Measurements from ENCODE around the gene ASXL2. TPM values are rescaled to one million over a fixed set of nuclear protein-coding genes. Genes with fewer than 3 reads are reported as not detected.

The ASXL2 gene
- total RNA-seq, 1 donor from 2014 or later = 38.4 TPM

DNA sequence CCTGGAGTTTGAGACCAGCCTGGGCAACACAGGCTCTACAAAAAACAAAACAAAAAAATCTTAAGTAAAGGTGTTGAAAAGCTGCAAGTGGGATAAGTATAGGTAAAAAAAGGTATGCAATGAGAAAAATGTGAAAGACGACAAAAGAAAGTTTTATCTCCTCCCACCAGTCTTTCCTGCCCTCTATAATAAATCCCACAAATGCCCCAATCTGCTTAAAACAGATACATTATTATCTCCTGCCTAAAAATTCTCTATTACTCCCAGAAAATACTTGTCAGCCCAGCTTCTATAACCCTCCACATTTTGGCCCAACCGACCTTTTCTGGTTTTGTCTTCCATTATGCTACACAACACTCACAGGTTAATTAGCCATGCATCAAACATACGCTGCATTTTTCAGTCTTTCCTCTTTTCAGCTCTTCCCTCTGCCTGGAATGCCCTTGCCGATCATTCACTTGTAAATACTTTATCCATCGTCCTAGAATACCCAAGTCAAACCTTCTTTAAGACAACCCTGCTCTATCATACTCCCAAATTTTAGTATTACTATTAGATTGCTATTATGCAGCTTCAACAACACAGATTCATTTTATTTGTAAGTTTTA lies 10.8 kb downstream of the ASXL2 start:
- Mint-ChIP-seq H3K27me3 (no peaks in the 10 kb centered on the region), H3K27ac (no peak overlapping the region), H3K4me1 (peaks cover 10% of the 10 kb centered on the region), H3K4me3 (no peak overlapping the region), H3K36me3 (ENCODE audit: low read depth) (peaks cover 33% of the 10 kb centered on the region), H3K9me3 (no peaks in the 10 kb centered on the region)
- ChIA-PET POLR2A (interaction anchor here (0.6 to 1.0 kb wide), 2 partner anchors 15 to 27 kb away, joined by 3 to 9 read pairs; no protein-coding TSS in a partner anchor), CTCF (no interaction called here)
- TF ChIP-seq, protein P1, sequence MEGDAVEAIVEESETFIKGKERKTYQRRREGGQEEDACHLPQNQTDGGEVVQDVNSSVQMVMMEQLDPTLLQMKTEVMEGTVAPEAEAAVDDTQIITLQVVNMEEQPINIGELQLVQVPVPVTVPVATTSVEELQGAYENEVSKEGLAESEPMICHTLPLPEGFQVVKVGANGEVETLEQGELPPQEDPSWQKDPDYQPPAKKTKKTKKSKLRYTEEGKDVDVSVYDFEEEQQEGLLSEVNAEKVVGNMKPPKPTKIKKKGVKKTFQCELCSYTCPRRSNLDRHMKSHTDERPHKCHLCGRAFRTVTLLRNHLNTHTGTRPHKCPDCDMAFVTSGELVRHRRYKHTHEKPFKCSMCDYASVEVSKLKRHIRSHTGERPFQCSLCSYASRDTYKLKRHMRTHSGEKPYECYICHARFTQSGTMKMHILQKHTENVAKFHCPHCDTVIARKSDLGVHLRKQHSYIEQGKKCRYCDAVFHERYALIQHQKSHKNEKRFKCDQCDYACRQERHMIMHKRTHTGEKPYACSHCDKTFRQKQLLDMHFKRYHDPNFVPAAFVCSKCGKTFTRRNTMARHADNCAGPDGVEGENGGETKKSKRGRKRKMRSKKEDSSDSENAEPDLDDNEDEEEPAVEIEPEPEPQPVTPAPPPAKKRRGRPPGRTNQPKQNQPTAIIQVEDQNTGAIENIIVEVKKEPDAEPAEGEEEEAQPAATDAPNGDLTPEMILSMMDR (IDR thresholded peaks at IDR 0.05) = no peak
- ATAC-seq (ENCODE audit: low read depth) (no peak), DNase-seq (no peak)
- intact Hi-C loops (cut with micrococcal nuclease) = no loop called here

DNA sequence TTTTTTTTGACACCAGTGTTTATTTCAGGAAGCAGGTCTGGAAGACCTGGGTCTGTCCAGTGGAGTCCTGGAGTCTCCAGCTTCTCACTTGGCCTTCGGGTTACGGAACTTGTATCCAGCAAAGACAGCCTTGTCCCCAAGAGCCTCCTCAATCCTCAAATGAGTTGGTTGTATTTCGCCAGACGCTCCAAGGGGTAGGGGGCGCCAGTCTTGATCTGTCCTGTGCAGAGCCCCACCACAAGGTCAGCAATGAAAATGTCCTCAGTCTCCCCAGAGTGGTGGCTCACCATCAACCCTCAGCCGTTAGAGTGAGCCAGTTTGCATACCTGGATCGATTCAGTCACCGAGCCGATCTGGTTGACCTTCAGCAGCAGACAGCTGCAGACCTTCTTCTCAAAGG lies 21.9 kb downstream of the ASXL2 start:
- H3K9me3 Mint-ChIP-seq = no peaks in the 10 kb centered on the region
- CTCF ChIA-PET = interaction anchor here (0.6 kb wide), 1 partner anchor 81 kb away, joined by 3 read pairs; no protein-coding TSS in a partner anchor
- no peak for DNase-seq
- no peak overlapping the region for H3K27ac Mint-ChIP-seq
- H3K4me3 Mint-ChIP-seq = no peak overlapping the region
- no peak for ATAC-seq (ENCODE audit: low read depth)
- TF ChIP-seq, protein P1 (IDR thresholded peaks at IDR 0.05) = no peak
- H3K36me3 Mint-ChIP-seq (ENCODE audit: low read depth) = peaks cover 10% of the 10 kb centered on the region
- H3K27me3 Mint-ChIP-seq = no peaks in the 10 kb centered on the region
- POLR2A ChIA-PET = no interaction called here
- intact Hi-C loops (cut with micrococcal nuclease) = no loop called here
- H3K4me1 Mint-ChIP-seq = peaks cover 49% of the 10 kb centered on the region

DNA sequence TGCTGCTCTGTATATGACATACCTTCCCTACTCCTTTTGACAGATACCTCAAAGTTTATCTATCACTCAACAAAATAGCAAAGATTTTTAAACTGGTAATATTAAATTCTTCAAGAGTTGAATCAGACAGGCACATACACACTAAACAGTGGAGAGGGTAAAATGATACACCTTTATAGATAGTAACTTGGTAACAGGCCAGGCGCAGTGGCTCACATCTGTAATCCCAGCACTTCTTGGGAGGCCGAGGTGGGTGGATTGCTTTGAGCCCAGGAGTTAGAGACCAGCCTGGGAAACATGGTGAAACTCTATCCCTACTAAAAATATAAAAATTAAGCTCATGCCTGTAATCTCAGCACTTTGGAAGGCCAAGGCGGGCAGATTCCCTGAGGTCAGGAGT lies 23.2 kb downstream of the ASXL2 start:
- Mint-ChIP-seq H3K36me3 (ENCODE audit: low read depth) (peaks cover 10% of the 10 kb centered on the region), H3K27ac (no peak overlapping the region), H3K9me3 (no peaks in the 10 kb centered on the region), H3K27me3 (no peaks in the 10 kb centered on the region), H3K4me1 (peaks cover 42% of the 10 kb centered on the region), H3K4me3 (no peak overlapping the region)
- intact Hi-C loops (cut with micrococcal nuclease) = no loop called here
- CTCF ChIA-PET = interaction anchor here (1.2 kb wide), 1 partner anchor 8 kb away, joined by 3 read pairs; no protein-coding TSS in a partner anchor
- TF ChIP-seq, protein P1 (IDR thresholded peaks at IDR 0.05) = no peak
- ATAC-seq (ENCODE audit: low read depth) (no peak), DNase-seq (no peak)
- POLR2A ChIA-PET = no interaction called here

DNA sequence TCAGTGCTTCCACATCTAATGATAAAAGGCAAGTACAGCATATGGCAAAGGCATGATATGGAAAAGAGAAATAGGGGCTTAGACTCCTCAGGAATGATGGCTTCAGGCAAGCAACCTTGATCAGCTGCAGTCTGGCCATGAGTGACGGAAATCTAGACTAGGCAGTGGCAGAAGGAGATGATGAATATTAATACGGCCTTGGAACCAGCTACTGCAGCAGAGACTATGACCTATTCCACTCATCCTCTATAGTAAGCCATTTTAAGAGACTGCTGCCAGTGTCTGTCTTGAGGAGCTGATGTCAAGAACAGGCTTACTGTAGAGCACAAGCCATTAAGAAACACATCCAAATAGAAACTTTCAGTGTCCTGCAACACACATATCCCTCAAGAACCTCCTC lies 23.7 kb downstream of the ASXL2 start:
- Mint-ChIP-seq H3K27me3 (no peaks in the 10 kb centered on the region), H3K4me3 (no peak overlapping the region), H3K36me3 (ENCODE audit: low read depth) (peaks cover 10% of the 10 kb centered on the region), H3K4me1 (peaks cover 42% of the 10 kb centered on the region), H3K27ac (no peak overlapping the region), H3K9me3 (no peaks in the 10 kb centered on the region)
- TF ChIP-seq, protein P1 (IDR thresholded peaks at IDR 0.05) = no peak
- no peak for DNase-seq
- intact Hi-C loops (cut with micrococcal nuclease) = loop anchor here (5.0 kb wide), 2 partner anchors 723 to 882 kb away; partner anchors contain the start of gene DNAJC27
- ChIA-PET POLR2A (interaction anchor here (2.9 kb wide), 1 partner anchor 24 kb away, joined by 14 read pairs; the partner anchor contains the start of gene ASXL2), CTCF (interaction anchor here (0.8 to 1.3 kb wide), 4 partner anchors 8 to 96 kb away, joined by 3 read pairs; no protein-coding TSS in a partner anchor)
- ATAC-seq (ENCODE audit: low read depth) = no peak

DNA sequence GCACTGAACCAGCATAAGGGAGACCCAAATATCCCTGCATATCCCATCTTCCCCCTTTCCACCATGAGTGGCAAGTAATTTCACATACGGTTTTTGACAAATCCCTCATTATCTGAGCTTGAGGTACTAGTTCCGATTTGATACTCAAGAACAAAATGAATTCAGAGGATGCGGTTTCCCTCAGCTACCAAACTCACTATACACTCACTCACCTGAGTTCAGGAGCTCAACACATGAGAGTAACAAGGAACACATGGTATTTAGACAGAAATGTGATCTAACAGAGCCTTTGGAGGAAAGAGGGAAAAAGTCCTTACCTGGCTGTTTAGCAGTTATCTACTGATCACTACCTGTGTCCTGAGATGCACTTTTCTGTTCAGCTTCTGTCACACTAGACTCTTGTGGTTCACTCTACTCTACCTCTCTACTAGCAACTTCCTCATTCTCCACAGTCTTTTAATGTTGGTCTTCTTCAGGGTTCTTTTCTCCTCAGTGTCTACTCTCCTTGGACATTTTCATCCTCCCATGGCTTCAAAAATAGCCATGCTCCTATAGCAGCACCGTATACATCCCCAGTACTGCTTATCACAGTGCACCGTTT lies 25.1 kb downstream of the ASXL2 start:
- CTCF ChIA-PET = interaction anchor here (0.6 to 3.9 kb wide), 8 partner anchors 11 to 766 kb away, joined by 3 to 25 read pairs (median 6); partner anchors contain the start of gene ASXL2
- DNase-seq = no peak
- H3K27me3 Mint-ChIP-seq = no peaks in the 10 kb centered on the region
- H3K27ac Mint-ChIP-seq = peak overlapping the region; percentile 8
- POLR2A ChIA-PET = interaction anchor here (0.5 to 2.9 kb wide), 3 partner anchors 25 to 129 kb away, joined by 3 to 14 read pairs (median 8); partner anchors contain the start of genes ASXL2 and KIF3C
- H3K36me3 Mint-ChIP-seq (ENCODE audit: low read depth) = peaks cover 10% of the 10 kb centered on the region
- H3K4me1 Mint-ChIP-seq = peaks cover 37% of the 10 kb centered on the region
- intact Hi-C loops (cut with micrococcal nuclease) = loop anchor here (5.0 kb wide), 2 partner anchors 724 to 881 kb away; partner anchors contain the start of gene DNAJC27
- no peaks in the 10 kb centered on the region for H3K9me3 Mint-ChIP-seq
- no peak overlapping the region for H3K4me3 Mint-ChIP-seq
- peak; percentile 54 for ATAC-seq (ENCODE audit: low read depth)
- TF ChIP-seq, protein P1 (IDR thresholded peaks at IDR 0.05) = no peak

Measured in activated B cell treated with CpG ODN at 0.5 μM for 24 hours (primary cell).